HG02798 (cell line): Measurements from ENCODE around the gene PTOV1.

Source experiments
- ATAC-seq: cut with Tn5 transposase; IDR thresholded peaks from one replicate; pipeline ENCODE4 v1.9.1; 2021; ENCODE audit warnings: mild to moderate bottlenecking; ENCODE audit not compliant: unreplicated experiment, poor library complexity

The PTOV1 gene

GRCh38 chr19:49871349-49871985 is 20.5 kb downstream of the PTOV1 start:
- no peak for ATAC-seq

DNA sequence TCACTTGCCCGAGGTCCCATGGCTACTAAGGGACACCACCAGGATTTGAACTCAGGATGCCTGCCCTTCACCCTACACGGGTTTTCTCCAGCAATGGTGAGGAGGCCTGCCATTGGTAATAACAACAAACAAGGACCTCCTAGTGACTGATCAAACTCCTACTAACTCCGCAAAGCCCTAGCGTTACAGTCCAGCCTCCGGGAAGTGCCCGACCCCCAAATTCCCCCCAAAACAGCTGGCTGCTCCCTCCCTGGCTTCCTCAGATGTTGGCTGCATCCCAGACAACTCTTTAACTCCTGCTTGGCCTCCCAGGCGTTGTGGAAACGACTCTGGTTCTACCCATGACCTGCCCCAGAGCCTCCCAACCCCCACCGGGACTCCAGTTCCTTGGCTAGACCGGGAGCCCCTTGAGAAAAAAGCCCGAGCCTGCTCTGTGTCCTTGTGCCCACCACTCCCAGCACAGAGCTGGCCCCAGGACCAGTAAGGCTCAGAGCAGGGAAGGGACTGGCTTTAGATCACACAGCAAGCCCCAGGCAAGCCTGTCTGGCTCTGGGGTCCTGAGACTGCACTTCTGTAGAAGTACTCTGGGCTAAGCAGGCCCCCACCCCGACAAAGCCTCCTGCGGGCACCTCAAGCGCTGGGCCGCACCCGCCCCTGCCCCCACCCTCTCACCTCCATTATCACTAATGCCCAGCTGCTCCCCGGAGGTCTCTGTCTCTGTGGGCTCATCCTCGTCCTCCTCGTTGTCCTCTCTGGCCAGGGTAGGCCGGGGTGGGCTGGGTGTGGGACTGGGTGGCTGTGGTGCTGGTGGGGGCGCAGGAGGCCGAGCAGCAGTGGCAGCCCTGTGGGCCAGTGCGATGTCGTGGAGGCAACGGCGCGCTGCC is 21.5 kb downstream of the PTOV1 start:
- no peak for ATAC-seq

- ATAC-seq = no peak
Measured at GRCh38 chr19:49873129-49873521, 22.2 kb downstream of the PTOV1 start.

DNA sequence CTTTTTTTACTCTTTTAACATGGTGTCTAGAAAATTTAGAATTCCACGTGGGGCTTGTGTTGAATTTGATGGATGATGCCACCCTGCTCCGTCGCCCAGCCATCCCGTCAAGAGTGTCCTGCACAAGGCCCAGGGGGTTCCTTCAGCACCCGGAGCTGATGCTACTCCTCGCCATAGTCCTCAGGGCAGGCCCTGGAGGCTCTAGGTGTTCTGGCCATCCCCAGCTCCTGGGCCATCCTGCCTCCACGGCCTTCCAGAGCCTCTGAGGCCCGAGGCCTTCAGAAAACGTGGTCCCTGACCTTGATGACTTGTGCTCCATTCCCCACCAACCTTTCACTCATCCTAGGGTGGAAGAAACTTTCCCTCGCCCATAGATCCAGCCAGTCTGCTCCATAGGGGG is 22.9 kb downstream of the PTOV1 start:
- no peak for ATAC-seq

DNA sequence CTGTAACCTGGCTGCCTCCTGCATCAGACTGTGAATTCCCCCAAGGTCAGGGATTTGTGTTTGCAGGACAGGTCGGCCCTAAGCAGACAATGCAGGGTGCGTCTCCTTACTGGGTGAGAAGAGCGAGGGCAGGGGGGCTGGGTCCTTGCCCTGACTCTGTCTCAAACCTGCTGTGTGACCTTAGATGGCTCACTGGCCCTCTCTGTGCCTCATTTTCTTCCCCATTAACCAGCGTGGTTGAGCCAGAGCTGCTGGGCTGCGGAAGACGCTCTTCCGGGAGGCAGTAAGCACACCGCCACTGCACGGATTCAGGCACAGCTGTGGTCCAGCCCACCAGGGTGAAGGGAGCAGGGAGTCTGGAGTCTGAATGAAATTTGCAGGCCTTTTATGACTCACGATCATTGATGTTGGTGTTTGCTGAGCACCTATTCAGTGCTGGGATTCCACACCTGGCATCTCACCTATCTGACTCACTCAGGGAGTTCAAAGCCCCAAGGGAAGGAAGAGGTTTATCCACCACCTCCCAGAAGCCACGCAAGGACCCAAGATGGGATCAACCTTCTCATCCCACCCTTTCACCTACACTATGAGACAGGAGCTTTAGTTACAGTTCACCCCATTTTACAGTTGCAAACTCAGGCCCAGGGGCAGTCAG is 23.7 kb downstream of the PTOV1 start:
- no peak for ATAC-seq

GRCh38 chr19:49875177-49875576 is 24.2 kb downstream of the PTOV1 start:
- no peak for ATAC-seq

GRCh38 chr19:49875857-49876421 is 25.0 kb downstream of the PTOV1 start:
- no peak for ATAC-seq

DNA sequence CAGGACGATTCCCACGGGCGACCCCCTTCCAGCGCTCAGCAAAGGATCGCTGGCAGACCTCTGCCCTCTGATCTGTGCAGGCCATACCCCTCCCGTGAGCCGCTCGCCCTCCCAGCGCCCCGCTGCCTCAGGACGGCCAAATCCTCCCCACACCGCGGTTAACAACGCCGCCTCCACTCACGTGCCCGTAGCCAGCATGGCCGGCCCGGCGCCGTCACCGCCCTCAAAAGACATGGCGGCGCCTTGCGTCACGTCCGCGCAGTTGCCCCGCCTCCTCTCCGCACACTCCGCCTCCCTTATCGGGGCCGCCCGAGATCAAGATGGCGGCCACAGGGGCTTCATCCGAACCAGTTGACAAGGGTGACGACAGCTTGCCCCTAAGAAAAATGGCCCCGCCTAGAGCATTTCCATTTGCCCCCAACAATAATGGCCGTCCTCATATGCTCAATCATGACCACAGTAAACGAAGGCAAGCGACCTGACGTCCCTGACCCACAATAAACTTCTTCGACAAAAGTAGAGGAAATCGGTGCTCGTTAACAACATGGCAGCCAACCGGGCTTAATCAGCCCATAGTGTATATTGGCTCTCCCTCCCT is 25.6 kb downstream of the PTOV1 start:
- peak; percentile 53 for ATAC-seq

DNA sequence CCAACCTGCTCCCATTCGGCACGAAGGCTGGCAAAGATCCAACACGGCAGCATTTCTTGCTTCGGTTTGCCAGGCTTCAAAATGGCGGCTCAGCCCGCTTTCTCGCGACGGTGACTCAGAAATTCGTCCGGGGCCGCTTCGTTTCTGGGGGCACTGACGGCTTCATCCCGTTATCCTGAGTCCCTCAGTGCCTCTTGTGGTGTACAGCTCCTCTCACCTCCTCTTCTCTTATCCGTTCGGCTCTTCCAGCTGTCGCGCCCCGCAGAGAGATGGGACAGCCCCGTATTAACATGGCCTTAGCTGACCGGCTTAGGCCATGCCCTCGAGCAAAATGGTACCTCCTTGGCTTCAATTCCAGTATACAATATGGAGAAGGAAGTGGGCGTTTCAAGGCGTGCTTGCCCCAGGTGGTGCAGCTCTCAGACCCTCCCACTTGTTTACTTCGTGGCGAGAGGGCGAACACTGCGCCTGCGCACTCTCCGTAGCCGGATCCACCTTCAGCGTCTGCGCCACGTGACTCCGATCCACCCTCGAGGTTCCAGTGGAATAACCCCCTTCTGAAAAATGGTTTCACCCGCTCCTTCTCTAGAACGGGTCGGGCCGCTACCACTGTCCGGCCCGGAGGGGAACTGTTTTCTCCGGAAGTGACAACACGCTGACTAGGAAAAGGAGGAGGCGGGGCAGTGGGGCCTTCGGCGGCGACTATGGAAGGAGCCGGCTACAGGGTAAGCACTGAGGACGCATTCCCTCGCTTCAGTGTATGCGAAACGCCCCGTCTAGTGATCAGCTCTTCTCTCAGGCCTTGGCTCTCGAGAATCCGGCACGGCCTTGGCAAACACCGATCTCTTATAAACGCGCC is 26.3 kb downstream of the PTOV1 start, which contains the start of the genes AKT1S1 and TBC1D17:
TSS of gene AKT1S1 (minus strand) at position 336 of the 859 bp plus-strand sequence. CDS start 4,060 bp downstream, outside the sequence.
TSS of gene TBC1D17 (plus strand) at position 683 of the 859 bp plus-strand sequence. CDS start at position 705, 22 bp downstream.
- ATAC-seq = peak; percentile 68

DNA sequence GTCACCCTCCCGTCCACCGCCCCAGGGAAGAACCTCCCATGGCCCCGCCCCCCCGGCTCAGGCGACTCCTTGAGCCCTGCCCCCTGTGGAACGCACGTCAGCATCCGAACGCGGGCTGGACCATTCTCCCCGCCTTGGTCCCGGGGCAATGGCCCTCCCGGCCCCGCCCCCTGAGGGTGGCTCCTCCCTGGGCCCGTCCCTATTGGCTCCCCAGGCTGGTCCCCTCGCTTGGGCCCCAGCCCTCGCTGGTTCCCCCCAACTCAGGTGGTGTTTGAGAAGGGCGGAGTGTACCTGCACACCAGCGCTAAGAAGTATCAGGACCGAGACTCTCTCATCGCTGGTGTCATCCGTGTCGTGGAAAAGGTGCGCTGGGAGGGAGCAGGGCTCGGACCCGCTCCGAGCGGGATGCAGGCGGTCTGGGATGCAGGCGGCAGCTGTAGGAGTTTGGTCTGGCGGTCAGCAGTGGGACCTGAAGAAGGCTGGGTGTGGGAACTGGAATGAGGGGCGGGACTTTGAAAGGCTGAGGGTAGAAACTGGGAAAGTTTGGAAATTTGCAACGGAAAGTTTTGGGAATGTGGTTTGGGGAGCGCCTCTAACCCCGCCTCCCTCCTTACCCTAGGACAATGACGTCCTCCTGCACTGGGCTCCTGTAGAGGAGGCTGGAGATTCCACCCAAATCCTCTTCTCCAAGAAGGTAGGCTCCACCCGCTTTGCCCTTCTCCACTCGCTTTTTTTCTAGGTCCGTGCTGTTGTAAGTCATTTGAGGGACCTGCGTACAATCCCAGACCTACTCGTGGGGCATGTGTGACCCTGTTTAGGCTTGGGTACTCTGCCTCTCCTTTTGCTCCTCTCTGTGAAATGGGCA is 27.2 kb downstream of the PTOV1 start:
- peak; percentile 61 for ATAC-seq

DNA sequence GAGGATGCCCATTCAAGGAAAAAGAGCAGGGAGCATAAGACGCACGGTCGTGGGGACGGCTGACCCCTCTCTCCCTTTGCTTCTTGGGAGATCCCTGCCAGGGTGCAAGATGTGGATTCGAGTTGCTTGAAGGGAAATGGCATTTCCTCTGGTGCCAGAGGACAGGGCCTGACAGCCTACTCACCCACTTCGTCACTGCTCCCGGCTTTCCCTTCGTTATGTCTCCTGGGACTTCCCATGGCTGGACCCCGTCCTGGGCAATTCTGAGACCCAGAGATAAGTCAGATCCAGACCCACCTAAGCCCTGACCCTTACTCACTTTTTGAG is 27.7 kb downstream of the PTOV1 start:
- no peak for ATAC-seq

GRCh38 chr19:49879243-49879963 is 28.4 kb downstream of the PTOV1 start:
- ATAC-seq = no peak

DNA sequence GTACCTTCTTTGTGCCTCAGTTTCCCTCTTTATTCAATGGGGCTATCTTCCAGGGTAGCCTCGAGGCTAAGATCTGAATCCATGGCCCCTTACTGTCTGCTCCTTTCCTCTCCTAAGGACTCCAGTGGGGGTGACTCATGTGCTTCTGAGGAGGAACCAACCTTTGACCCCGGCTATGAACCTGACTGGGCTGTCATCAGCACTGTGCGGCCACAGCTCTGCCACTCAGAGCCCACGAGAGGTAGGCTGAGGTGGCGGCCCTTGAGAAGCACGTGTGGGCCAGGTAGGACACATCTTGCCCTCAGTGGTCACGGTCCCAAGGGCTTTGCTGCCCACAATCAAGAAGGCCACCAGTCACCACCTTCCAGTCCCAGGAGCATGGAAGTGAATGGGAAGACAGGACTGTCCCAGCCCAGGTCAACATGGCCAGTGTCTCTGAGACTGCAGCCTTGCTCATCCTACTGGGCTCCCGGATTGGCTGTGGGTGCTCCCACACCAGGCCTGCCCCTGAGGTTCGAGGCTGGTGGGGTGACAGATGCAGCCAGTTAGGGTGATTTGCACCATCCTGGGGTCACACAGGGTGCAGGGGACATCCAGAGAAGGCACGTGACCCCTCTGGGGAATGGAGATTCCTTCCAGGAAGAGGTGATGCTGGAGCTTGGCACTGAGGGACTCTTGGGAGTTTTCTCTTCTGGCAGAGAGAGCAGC is 29.4 kb downstream of the PTOV1 start:
- no peak for ATAC-seq

DNA sequence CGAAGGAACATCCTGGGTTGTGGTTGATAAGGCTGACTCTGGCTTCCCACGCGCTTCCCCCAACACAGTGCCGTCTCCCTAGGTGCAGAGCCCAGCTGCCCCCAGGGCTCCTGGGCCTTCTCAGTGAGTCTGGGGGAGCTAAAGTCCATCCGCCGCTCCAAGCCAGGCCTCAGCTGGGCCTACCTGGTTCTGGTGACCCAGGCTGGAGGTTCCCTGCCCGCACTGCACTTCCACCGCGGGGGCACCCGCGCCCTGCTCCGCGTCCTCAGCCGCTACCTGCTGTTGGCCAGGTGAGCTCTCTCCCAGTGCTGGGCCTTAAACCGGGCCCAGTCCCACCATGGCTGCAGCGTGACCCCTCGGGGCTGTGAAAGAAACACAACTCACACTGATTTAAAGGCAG is 30.2 kb downstream of the PTOV1 start:
- ATAC-seq = no peak

- no peak for ATAC-seq
Measured at GRCh38 chr19:49881672-49882394, 30.9 kb downstream of the PTOV1 start.

DNA sequence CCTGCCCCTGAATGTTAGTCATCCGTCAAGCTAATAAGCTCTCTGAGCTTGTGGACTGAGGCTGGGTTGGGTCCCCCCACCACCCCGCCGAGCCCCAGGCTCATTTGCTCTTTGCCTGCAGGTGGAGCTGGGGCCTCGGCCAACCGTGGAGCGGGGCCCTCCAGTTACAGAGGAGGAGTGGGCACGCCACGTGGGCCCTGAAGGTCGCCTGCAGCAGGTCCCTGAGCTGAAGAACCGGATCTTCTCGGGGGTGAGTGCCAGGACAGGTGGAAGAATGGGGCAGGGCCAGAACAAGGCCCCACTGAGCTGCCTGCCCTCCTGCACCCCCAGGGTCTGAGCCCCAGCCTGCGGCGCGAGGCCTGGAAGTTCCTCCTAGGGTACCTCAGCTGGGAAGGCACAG is 31.7 kb downstream of the PTOV1 start:
- ATAC-seq = no peak

GRCh38 chr19:49883094-49883493 is 32.1 kb downstream of the PTOV1 start:
- ATAC-seq = no peak
